Sigmoid colon (tissue), 7 donors: ENCODE results near the gene PCGF2. TPM values are rescaled to one million over a fixed set of nuclear protein-coding genes. Genes with fewer than 3 reads are reported as not detected.

Experiments used
- DNase-seq: peaks from one replicate; pipeline ENCODE4 v3.0.0-alpha.2; 2019
- H3K27ac ChIP-seq, 4 donors: fragments of 200-600 bp; sonication (generic); one replicate each; pipeline ENCODE4 v1.5.1; 2016 to 2019; ENCODE audit warnings: mild to moderate bottlenecking in 1 of 4
- H3K27me3 ChIP-seq, 3 donors: fragments of 200-600 bp; sonication (generic); one replicate each; pipeline ENCODE4 v1.5.1; 2019; ENCODE audit warnings: mild to moderate bottlenecking in 1 of 3
- H3K36me3 ChIP-seq, 4 donors: fragments of 200-600 bp; sonication (generic); one replicate each; pipeline ENCODE4 v1.5.1; 2016 to 2019
- H3K4me1 ChIP-seq, 4 donors: fragments of 200-600 bp; sonication (generic); one replicate each; pipeline ENCODE4 v1.5.1; 2017 to 2019
- H3K4me3 ChIP-seq, 4 donors: fragments of 200-600 bp; sonication (generic); one replicate each; pipeline ENCODE4 v1.5.1; 2017 to 2019; ENCODE audit warnings: mild to moderate bottlenecking in 2 of 4, moderate library complexity in 1 of 4
- H3K9me3 ChIP-seq, 4 donors: fragments of 200-600 bp in 3 of 4; sonication (generic) in 3 of 4; one replicate each; pipeline versions ENCODE4 v1.5.1 to v1.6.1; 2013 to 2019
- CTCF ChIP-seq, 4 experiments: fragments of 450-650 bp in 3 of 4; fragments of 200-600 bp in 1 of 4; IDR thresholded peaks; one replicate each; pipeline ENCODE4 v1.5.1; 2016 to 2019; ENCODE audit warnings: antibody characterized with exemption in 4 of 4, mild to moderate bottlenecking in 3 of 4, moderate library complexity in 2 of 4
- EP300 ChIP-seq, 4 donors: sonication (generic); formaldehyde crosslinking; IDR thresholded peaks; one replicate each; pipeline ENCODE4 v1.6.1; 2017; ENCODE audit warnings: antibody characterized with exemption in 4 of 4
- POLR2A ChIP-seq, 2 donors: fragments of 450-650 bp; IDR thresholded peaks; one replicate each; pipeline ENCODE4 v1.6.1; 2016; ENCODE audit warnings: antibody characterized with exemption in 2 of 2, mild to moderate bottlenecking in 2 of 2, moderate library complexity in 2 of 2
- POLR2AphosphoS5 ChIP-seq, 4 donors: sonication (generic); formaldehyde crosslinking; IDR thresholded peaks; one replicate each; pipeline ENCODE4 v1.6.1; 2017; ENCODE audit warnings: antibody characterized with exemption in 4 of 4
- WGBS, 2 donors: extraction: QIAGEN DNeasy Blood & Tissue Kit; methylation state at CpG; one replicate each; pipeline ENCODE4 v1.1.7; 2013; 5-methylcytosine and 5-hydroxymethylcytosine counted together
- intact Hi-C: fragments of 100-400 bp; cut with DNase I; formaldehyde crosslinking; loops from one replicate; pipeline ENCODE4 v1.15.1; 2023
- polyA plus RNA-seq, 3 donors: library from polyadenylated mRNA; stranded (reverse); fragments of 200-250 nt; gene quantifications; one replicate each; pipeline ENCODE4 v1.2.3, GENCODE V29; 2013
- total RNA-seq, 4 donors: library from RNA; depleted of rRNA; stranded (reverse); fragments of >200 nt; gene quantifications; one replicate each; pipeline ENCODE4 v1.1.0, GENCODE V29; 2016
- donor health status: healthy with polysubstance abuse.
- donor health status: Bipolar disorder and iron deficiency.
- donor health status: healthy.

The PCGF2 gene
- total and polyA plus RNA-seq, 7 donors: 4.3 to 32.6 (median 8.9) TPM

GRCh38 chr17:38740044-38740443 lies 8.1 kb downstream of the PCGF2 start:
- H3K27ac ChIP-seq: no peak overlapping the region
- H3K4me3 ChIP-seq: no peak overlapping the region
- TF ChIP-seq POLR2A (IDR thresholded peaks at IDR 0.05) (no peak), CTCF (IDR thresholded peaks at IDR 0.05) (no peak), POLR2AphosphoS5 (IDR thresholded peaks at IDR 0.05) (no peak), EP300 (IDR thresholded peaks at IDR 0.05) (no peak)
- H3K27me3 ChIP-seq: no peaks in the 10 kb centered on the region
- H3K4me1 ChIP-seq: peaks cover 0 to 49% (median 32%) of the 10 kb centered on the region in 4 donors
- intact Hi-C loops: no loop called here
- no peaks in the 10 kb centered on the region for H3K9me3 ChIP-seq
- WGBS, 2 donors: 82 to 91% methylated on average over 19 of the region's 19 CpGs
- H3K36me3 ChIP-seq: peaks cover 0 to 48% (median 13%) of the 10 kb centered on the region in 4 donors
- no peak for DNase-seq

- TF ChIP-seq CTCF (IDR thresholded peaks at IDR 0.05): no peak
- no peak for TF ChIP-seq POLR2AphosphoS5 (IDR thresholded peaks at IDR 0.05)
- no peak for TF ChIP-seq POLR2A (IDR thresholded peaks at IDR 0.05)
- no peak for TF ChIP-seq EP300 (IDR thresholded peaks at IDR 0.05)
- no peak overlapping the region for H3K4me3 ChIP-seq
- DNase-seq: no peak
- H3K9me3 ChIP-seq: no peaks in the 10 kb centered on the region
- peaks cover 0 to 48% (median 13%) of the 10 kb centered on the region in 4 donors for H3K36me3 ChIP-seq
- no peak overlapping the region for H3K27ac ChIP-seq
- WGBS, 2 donors: 19 to 69% methylated on average over 14 of the region's 14 CpGs
- intact Hi-C loops: no loop called here
- H3K4me1 ChIP-seq: peaks cover 0 to 49% (median 33%) of the 10 kb centered on the region in 4 donors
- H3K27me3 ChIP-seq: no peaks in the 10 kb centered on the region
These were observed 8.8 kb downstream of the PCGF2 start for GRCh38 chr17:38739305-38739704.

GRCh38 chr17:38738686-38739085 lies 9.4 kb downstream of the PCGF2 start:
- Histone ChIP-seq H3K9me3 (no peaks in the 10 kb centered on the region), H3K36me3 (peaks cover 0 to 48% (median 15%) of the 10 kb centered on the region in 4 donors), H3K4me1 (peaks cover 0 to 43% (median 33%) of the 10 kb centered on the region in 4 donors), H3K27me3 (no peaks in the 10 kb centered on the region), H3K27ac (no peak overlapping the region), H3K4me3 (no peak overlapping the region)
- no peak for TF ChIP-seq POLR2AphosphoS5 (IDR thresholded peaks at IDR 0.05)
- no peak for TF ChIP-seq CTCF (IDR thresholded peaks at IDR 0.05)
- TF ChIP-seq POLR2A (IDR thresholded peaks at IDR 0.05): no peak
- TF ChIP-seq EP300 (IDR thresholded peaks at IDR 0.05): no peak
- DNase-seq: no peak
- 94 to 95% methylated on average over 16 of the region's 16 CpGs for WGBS, 2 donors
- intact Hi-C loops: no loop called here

- Histone ChIP-seq H3K4me3 (no peak overlapping the region), H3K27ac (no peak overlapping the region), H3K9me3 (no peaks in the 10 kb centered on the region), H3K4me1 (peaks cover 0 to 37% (median 30%) of the 10 kb centered on the region in 4 donors), H3K36me3 (peaks cover 0 to 53% (median 15%) of the 10 kb centered on the region in 4 donors), H3K27me3 (no peaks in the 10 kb centered on the region)
- TF ChIP-seq POLR2AphosphoS5 (IDR thresholded peaks at IDR 0.05) (no peak), CTCF (IDR thresholded peaks at IDR 0.05) (no peak), POLR2A (IDR thresholded peaks at IDR 0.05) (no peak)
- intact Hi-C loops: no loop called here
- DNase-seq: no peak
- WGBS, 2 donors: 87 to 90% methylated on average over 14 of the region's 14 CpGs
These were observed 10.0 kb downstream of the PCGF2 start for GRCh38 chr17:38738007-38738662.
